ENCODE measurements around the gene OSBPL10. TPM values are rescaled to one million over a fixed set of nuclear protein-coding genes. Genes with fewer than 3 reads are reported as not detected.

OSBPL10 gene
- total and polyA plus RNA-seq, 2 of the 4 experiments (the other 2 are of a cell fraction), result 9.5 to 10.1 TPM

- H3K9me3 ChIP-seq (ENCODE audit: control insufficient read depth, insufficient read depth, low read length), result no peaks in the 10 kb centered on the region
- H3K27ac ChIP-seq (ENCODE audit: insufficient read depth, low read length), result no peak overlapping the region
- no peak overlapping the region for H2AK5ac ChIP-seq (ENCODE audit: low read depth, low read length)
- ChIA-PET CTCF (interaction anchor here (0.6 to 2.0 kb wide), 3 partner anchors 112 to 910 kb away, joined by 3 to 6 read pairs (median 4); no protein-coding TSS in a partner anchor), POLR2A (ENCODE audit: unreplicated experiment) (no interaction called here)
- no TSS peak for BruUV-seq (replicated peaks)
- no peak overlapping the region for H2BK15ac ChIP-seq (ENCODE audit: low read depth, low read length)
- in situ Hi-C loops (cut with MboI; ENCODE audit: low sequenced_read_pairs), result no loop called here
- no peak overlapping the region for H4K91ac ChIP-seq (ENCODE audit: insufficient read depth, low read depth, low read length)
- no peak overlapping the region for H3K18ac ChIP-seq (ENCODE audit: low read depth, low read length)
- H3K4me1 ChIP-seq (ENCODE audit: control insufficient read depth, insufficient read depth, low read length), result peaks cover 5% of the 10 kb centered on the region; the same call in 1 of the 2 replicates
- H3K4me3 ChIP-seq (ENCODE audit: insufficient read depth, low read depth, low read length), result no peak overlapping the region
- dilution Hi-C loops (cut with HindIII; ENCODE audit: low sequenced_read_pairs, unreplicated experiment), result no loop called here
- WGBS, 2 experiments (ENCODE audit: extremely low coverage in 2 of 2, insufficient read length in 1 of 2), result no CpG with 5 or more reads among the region's 3 CpGs
- no peak for ATAC-seq (ENCODE audit: low read depth)
- peaks cover 2% of the 10 kb centered on the region; the same call in 1 of the 2 replicates for H3K27me3 ChIP-seq (ENCODE audit: control insufficient read depth, insufficient read depth, low read length)
- H3K36me3 ChIP-seq (ENCODE audit: control insufficient read depth, insufficient read depth, low read length), result no peaks in the 10 kb centered on the region
- no peaks in the 10 kb centered on the region for H3K9me1 ChIP-seq (ENCODE audit: insufficient read depth, low read length)
- no peak overlapping the region for H3K4ac ChIP-seq (ENCODE audit: low read depth, low read length)
- H3K79me1 ChIP-seq (ENCODE audit: low read depth in 1 of 2, low read length in 2 of 2), result no peaks in the 10 kb centered on the region
- intact Hi-C loops (cut with micrococcal nuclease), result no loop called here
- H3K9ac ChIP-seq (ENCODE audit: low read depth, low read length), result no peak overlapping the region
- H4K20me1 ChIP-seq (ENCODE audit: insufficient read depth, low read length), result no peaks in the 10 kb centered on the region
- no peak overlapping the region for H3K4me2 ChIP-seq (ENCODE audit: low read depth, low read length)
- no peak overlapping the region for H4K5ac ChIP-seq (ENCODE audit: low read depth, low read length)
- no peak for TF ChIP-seq CTCF (conservative IDR thresholded peaks at IDR 0.05; ENCODE audit: low read depth, low read length)
- TF ChIP-seq CEBPB (IDR thresholded peaks at IDR 0.05; ENCODE audit: low read depth, low read length), result no peak
- TF ChIP-seq RCOR1 (IDR thresholded peaks at IDR 0.05; ENCODE audit: insufficient replicate concordance, low read length), result no peak
- TF ChIP-seq BHLHE40 (IDR thresholded peaks at IDR 0.05; ENCODE audit: low read depth, low read length), result no peak
- TF ChIP-seq, protein P1, sequence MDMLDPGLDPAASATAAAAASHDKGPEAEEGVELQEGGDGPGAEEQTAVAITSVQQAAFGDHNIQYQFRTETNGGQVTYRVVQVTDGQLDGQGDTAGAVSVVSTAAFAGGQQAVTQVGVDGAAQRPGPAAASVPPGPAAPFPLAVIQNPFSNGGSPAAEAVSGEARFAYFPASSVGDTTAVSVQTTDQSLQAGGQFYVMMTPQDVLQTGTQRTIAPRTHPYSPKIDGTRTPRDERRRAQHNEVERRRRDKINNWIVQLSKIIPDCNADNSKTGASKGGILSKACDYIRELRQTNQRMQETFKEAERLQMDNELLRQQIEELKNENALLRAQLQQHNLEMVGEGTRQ (IDR thresholded peaks at IDR 0.05; ENCODE audit: low read depth, low read length), result no peak
- TF ChIP-seq CHD1 (IDR thresholded peaks at IDR 0.05; ENCODE audit: low read depth, low read length), result no peak
- TF ChIP-seq FOS (IDR thresholded peaks at IDR 0.05; ENCODE audit: low read depth, low read length), result no peak
- TF ChIP-seq RAD21 (IDR thresholded peaks at IDR 0.05; ENCODE audit: low read length), result no peak
- H4K8ac ChIP-seq (ENCODE audit: low read depth in 2 of 2, low read length in 2 of 2), result no peak overlapping the region
- H3K14ac ChIP-seq (replicated peaks; ENCODE audit: low read depth, low read length), result no peak overlapping the region
- no peak overlapping the region for H2AK9ac ChIP-seq (replicated peaks; ENCODE audit: low read depth, low read length, poor library complexity)
- no peak overlapping the region for H3K56ac ChIP-seq (ENCODE audit: extremely low read depth, insufficient read depth, low read length)
- no peak overlapping the region for H3K23ac ChIP-seq (ENCODE audit: low read depth, low read length)
- H2BK20ac ChIP-seq (ENCODE audit: low read depth, low read length), result no peak overlapping the region
- DNase-seq, result no peak
- no peak overlapping the region for H2AFZ ChIP-seq (replicated peaks; ENCODE audit: low read length, poor library complexity)
- H2BK5ac ChIP-seq (ENCODE audit: low read depth, low read length, poor library complexity, severe bottlenecking), result no peak overlapping the region
- no peak overlapping the region for H2BK120ac ChIP-seq (ENCODE audit: low read depth, low read length)
These were observed 40.7 kb upstream of the OSBPL10 start for GRCh38 chr3:32021748-32022147.
